Endothelial cell of umbilical vein (primary cell): ENCODE data around the gene GPR162. TPM values are rescaled to one million over a fixed set of nuclear protein-coding genes. Genes with fewer than 3 reads are reported as not detected.

Source experiments
- BruUV-seq: library from RNA; stranded (reverse); fragments of 400-500 nt; replicated peaks from 2 replicates; lab custom pipeline; 2021; lab: Mats Ljungman, UMichigan
- CTCF ChIA-PET: fragments of 300-600, 350-600 bp; sonication (Branson Sonifier 250); formaldehyde crosslinking; loops from one replicate; lab custom pipeline; 2021; ENCODE audit warnings: antibody characterized with exemption, inconsistent platforms; lab: Charles Lee
- POLR2A ChIA-PET: fragments of 300-600, 350-600 bp; sonication (Branson Sonifier 250); formaldehyde crosslinking; loops from one replicate; lab custom pipeline; 2021; ENCODE audit warnings: antibody characterized with exemption, inconsistent platforms; lab: Charles Lee
- DNase-seq: peaks from one replicate; pipeline ENCODE4 v3.0.0-alpha.2; 2011; ENCODE audit warnings: low read depth, low spot score
- FAIRE-seq: peaks from 2 replicates; lab custom pipeline; 2011; peaks lifted over from hg19 to GRCh38; lab: Jason Lieb, UNC
- H2AFZ ChIP-seq: 2 replicates; pipeline ENCODE4 v1.6.0; 2012; ENCODE audit warnings: low read depth, low read length, control low read depth, inconsistent platforms
- H3K27ac ChIP-seq: 2 replicates; pipeline ENCODE4 v1.5.1; 2011; ENCODE audit warnings: low read depth, mild to moderate bottlenecking, control low read depth, low read length, moderate library complexity; ENCODE audit not compliant: insufficient read depth
- H3K27me3 ChIP-seq, 2 experiments: 2 replicates each; pipeline versions ENCODE4 v1.6.0 to v1.6.1; 2011; ENCODE audit warnings: low read length in 2 of 2, mixed read lengths in 1 of 2; ENCODE audit not compliant: control insufficient read depth in 2 of 2, insufficient read depth in 2 of 2
- H3K36me3 ChIP-seq, 2 experiments: 2 replicates in 1 of 2; 3 replicates in 1 of 2; pipeline ENCODE4 v1.5.1; 2011; ENCODE audit warnings: low read length in 2 of 2, mild to moderate bottlenecking in 1 of 2, moderate library complexity in 1 of 2; ENCODE audit not compliant: control insufficient read depth in 2 of 2, insufficient read depth in 2 of 2; ENCODE audit errors: extremely low read depth in 1 of 2
- H3K4me1 ChIP-seq: 3 replicates; pipeline ENCODE4 v1.5.1; 2011; ENCODE audit warnings: mild to moderate bottlenecking, low read length; ENCODE audit not compliant: control insufficient read depth, insufficient read depth; ENCODE audit errors: extremely low read depth
- H3K4me2 ChIP-seq: 2 replicates; pipeline ENCODE4 v1.6.1; 2011; ENCODE audit warnings: low read length, control low read depth, mixed read lengths; ENCODE audit not compliant: insufficient read depth
- H3K4me3 ChIP-seq, 3 experiments: fragments of 200-600 bp in 1 of 3; sonication (generic), shearing (Covaris generic) in 1 of 3; replicated peaks in 1 of 3; 2 replicates each; pipeline ENCODE4 v1.5.1; 2011 to 2016; ENCODE audit warnings: control low read depth in 3 of 3, low read length in 3 of 3, mild to moderate bottlenecking in 2 of 3, inconsistent platforms in 1 of 3, low read depth in 1 of 3, moderate library complexity in 1 of 3; ENCODE audit not compliant: insufficient read depth in 1 of 3
- H3K79me2 ChIP-seq: 2 replicates; pipeline ENCODE4 v1.6.0; 2012; ENCODE audit warnings: low read length, inconsistent platforms; ENCODE audit not compliant: control insufficient read depth, insufficient read depth
- H3K9ac ChIP-seq: replicated peaks from 2 replicates; pipeline ENCODE3; 2011; ENCODE audit warnings: low read length, control low read depth; ENCODE audit not compliant: insufficient read depth; ENCODE audit errors: extremely low read depth
- H3K9me1 ChIP-seq: replicated peaks from 3 replicates; pipeline ENCODE4 v1.6.0; 2011; ENCODE audit warnings: mild to moderate bottlenecking, low read length; ENCODE audit not compliant: control insufficient read depth, insufficient read depth; ENCODE audit errors: extremely low read depth
- H3K9me3 ChIP-seq: replicated peaks from 2 replicates; pipeline ENCODE4 v1.5.1; 2012; ENCODE audit warnings: low read length, inconsistent platforms; ENCODE audit not compliant: control insufficient read depth, insufficient read depth
- H4K20me1 ChIP-seq: replicated peaks from 2 replicates; pipeline ENCODE3; 2011; ENCODE audit warnings: mild to moderate bottlenecking, low read length; ENCODE audit not compliant: control insufficient read depth, insufficient read depth; ENCODE audit errors: extremely low read depth
- EZH2 ChIP-seq: IDR thresholded peaks from 2 replicates; pipeline ENCODE4 v1.6.1; 2012; ENCODE audit warnings: borderline replicate concordance, low read depth, mild to moderate bottlenecking, moderate library complexity, low read length, inconsistent platforms; ENCODE audit not compliant: severe bottlenecking
- FOS ChIP-seq: IDR thresholded peaks from 2 replicates; pipeline ENCODE4 v1.6.1; 2011; ENCODE audit warnings: mild to moderate bottlenecking, low read length, moderate library complexity, borderline replicate concordance; ENCODE audit not compliant: insufficient read depth
- GATA2 ChIP-seq: IDR thresholded peaks from 2 replicates; pipeline ENCODE4 v1.7.0; 2011; ENCODE audit warnings: low read depth, mild to moderate bottlenecking, moderate library complexity, mixed read lengths, low read length; ENCODE audit not compliant: insufficient read length, insufficient read depth
- JUN ChIP-seq: IDR thresholded peaks from 2 replicates; pipeline ENCODE4 v1.6.1; 2011; ENCODE audit warnings: borderline replicate concordance, low read depth; ENCODE audit not compliant: insufficient read length, insufficient read depth
- MYC ChIP-seq: IDR thresholded peaks from one replicate; pipeline ENCODE4 v1.6.1; 2011; ENCODE audit warnings: mild to moderate bottlenecking, low read depth, low read length
- POLR2A ChIP-seq: IDR thresholded peaks from 2 replicates; pipeline ENCODE4 v1.6.1; 2012; ENCODE audit warnings: low read depth, mild to moderate bottlenecking, control low read depth, low read length
- POLR2AphosphoS5 ChIP-seq: IDR thresholded peaks from 2 replicates; pipeline ENCODE4 v1.6.1; 2012; ENCODE audit warnings: low read depth, mild to moderate bottlenecking, control low read depth, low read length, moderate library complexity; ENCODE audit not compliant: insufficient read depth
- dilution Hi-C: fragments of 300-500 bp; cut with MboI; formaldehyde crosslinking; loops from one replicate; pipeline ENCODE4 v1.15.0; 2019; ENCODE audit warnings: low sequenced_read_pairs; ENCODE audit not compliant: extremely low pct_ligation_motif_present
- intact Hi-C: fragments of 100-400 bp; cut with micrococcal nuclease; formaldehyde crosslinking; loops from one replicate; pipeline ENCODE4 v1.10.0; 2022
- polyA plus RNA-seq, 4 experiments: library from polyadenylated mRNA; depleted of rRNA in 3 of 4; stranded (reverse) in 3 of 4; unstranded in 1 of 4; fragments of >200 nt; gene quantifications; 2 replicates each; pipeline versions ENCODE4 v1.2.1 to v1.2.3, GENCODE V29; 2011 to 2012; ENCODE audit warnings: missing spikeins in 1 of 4
- total RNA-seq: library from RNA; stranded (reverse); gene quantifications from 2 replicates; pipeline ENCODE4 v1.2.3, GENCODE V29; 2021
- TF ChIP-seq, protein P1 (sequence below): IDR thresholded peaks from 2 replicates; pipeline ENCODE4 v1.6.1; 2011; ENCODE audit not compliant: insufficient read depth, insufficient read length
- TF ChIP-seq, protein P2 (sequence below), 2 donors: IDR thresholded peaks; 1 replicate in 1 of 2; 2 replicates in 1 of 2; pipeline ENCODE4 v1.5.1; 2011; ENCODE audit warnings: low read length in 2 of 2, mild to moderate bottlenecking in 2 of 2, moderate library complexity in 2 of 2, control low read depth in 1 of 2, inconsistent platforms in 1 of 2, low read depth in 1 of 2; ENCODE audit not compliant: insufficient read depth in 1 of 2; ENCODE audit errors: extremely low read depth in 1 of 2

GPR162 gene
- total and polyA plus RNA-seq, 2 donors (not counting 3 experiments of a cell fraction or from before 2014, with no cell fraction given): 9.7 to 13.7 TPM

GRCh38 chr12:6834254-6834653, 12.6 kb downstream of the GPR162 start:
- DNase-seq: no peak
- Histone ChIP-seq H3K9me1 (no peaks in the 10 kb centered on the region), H3K4me3 (no peak overlapping the region), H3K27ac (no peak overlapping the region), H4K20me1 (no peaks in the 10 kb centered on the region), H3K9ac (no peak overlapping the region), H3K4me1 (peaks cover 9% of the 10 kb centered on the region), H2AFZ (no peak overlapping the region), H3K4me2 (no peak overlapping the region), H3K27me3 (no peaks in the 10 kb centered on the region), H3K79me2 (peaks cover 15% of the 10 kb centered on the region), H3K36me3 (peaks cover 3 to 45% of the 10 kb centered on the region in 2 experiments), H3K9me3 (no peaks in the 10 kb centered on the region)
- dilution Hi-C loops: no loop called here
- no peak for FAIRE-seq
- TF ChIP-seq MYC (no peak), EZH2 (no peak), GATA2 (no peak), POLR2A (no peak), FOS (no peak), JUN (no peak), POLR2AphosphoS5 (no peak)
- TF ChIP-seq, protein P1, sequence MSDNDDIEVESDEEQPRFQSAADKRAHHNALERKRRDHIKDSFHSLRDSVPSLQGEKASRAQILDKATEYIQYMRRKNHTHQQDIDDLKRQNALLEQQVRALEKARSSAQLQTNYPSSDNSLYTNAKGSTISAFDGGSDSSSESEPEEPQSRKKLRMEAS: no peak
- TF ChIP-seq, protein P2, sequence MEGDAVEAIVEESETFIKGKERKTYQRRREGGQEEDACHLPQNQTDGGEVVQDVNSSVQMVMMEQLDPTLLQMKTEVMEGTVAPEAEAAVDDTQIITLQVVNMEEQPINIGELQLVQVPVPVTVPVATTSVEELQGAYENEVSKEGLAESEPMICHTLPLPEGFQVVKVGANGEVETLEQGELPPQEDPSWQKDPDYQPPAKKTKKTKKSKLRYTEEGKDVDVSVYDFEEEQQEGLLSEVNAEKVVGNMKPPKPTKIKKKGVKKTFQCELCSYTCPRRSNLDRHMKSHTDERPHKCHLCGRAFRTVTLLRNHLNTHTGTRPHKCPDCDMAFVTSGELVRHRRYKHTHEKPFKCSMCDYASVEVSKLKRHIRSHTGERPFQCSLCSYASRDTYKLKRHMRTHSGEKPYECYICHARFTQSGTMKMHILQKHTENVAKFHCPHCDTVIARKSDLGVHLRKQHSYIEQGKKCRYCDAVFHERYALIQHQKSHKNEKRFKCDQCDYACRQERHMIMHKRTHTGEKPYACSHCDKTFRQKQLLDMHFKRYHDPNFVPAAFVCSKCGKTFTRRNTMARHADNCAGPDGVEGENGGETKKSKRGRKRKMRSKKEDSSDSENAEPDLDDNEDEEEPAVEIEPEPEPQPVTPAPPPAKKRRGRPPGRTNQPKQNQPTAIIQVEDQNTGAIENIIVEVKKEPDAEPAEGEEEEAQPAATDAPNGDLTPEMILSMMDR (IDR thresholded peaks at IDR 0.05; ENCODE audit: extremely low read depth in 1 of 2, insufficient read depth in 1 of 2, low read depth in 1 of 2, low read length in 2 of 2): no peak
- ChIA-PET CTCF (interaction anchor here (0.5 to 2.9 kb wide), 8 partner anchors 9 to 219 kb away, joined by 3 to 17 read pairs (median 4); partner anchors contain the start of genes CDCA3, MLF2, PTMS and USP5), POLR2A (interaction anchor here (1.0 kb wide), 1 partner anchor 33 kb away, joined by 3 read pairs; the partner anchor contains the start of gene TPI1)
- intact Hi-C loops: loop anchor here (2.0 kb wide), 1 partner anchor 17 kb away; the partner anchor contains the start of gene CDCA3
- no TSS peak for BruUV-seq
